Body of pancreas (tissue), 4 donors: ENCODE data around the gene GNRHR. TPM values are rescaled to one million over a fixed set of nuclear protein-coding genes. Genes with fewer than 3 reads are reported as not detected.
"Not testable (repeated sequence)": the region's sequence is repeated elsewhere in the genome, so short reads cannot be mapped to it uniquely, and the experiment has no call there.

Experiments used
- ATAC-seq: fragments of 150-250 bp; one replicate; pipeline ENCODE4 v1.9.1; 2016
- DNase-seq, 4 donors: peaks; one replicate each; pipeline ENCODE4 v3.0.0-alpha.2; 2019
- H3K27ac ChIP-seq, 4 donors: fragments of 200-600 bp; sonication (generic); 1 replicate in 3 of 4; 2 replicates in 1 of 4; pipeline versions ENCODE4 v1.5.1 to v1.6.1; 2016 to 2019; ENCODE audit warnings: mild to moderate bottlenecking in 1 of 4, mixed read lengths in 1 of 4, moderate library complexity in 1 of 4
- H3K27me3 ChIP-seq, 2 donors: fragments of 200-600 bp; sonication (generic); one replicate each; pipeline ENCODE4 v1.6.0; 2016; ENCODE audit warnings: mild to moderate bottlenecking in 1 of 2
- H3K36me3 ChIP-seq, 2 donors: fragments of 200-600 bp; sonication (generic); replicated peaks in 1 of 2; 2 replicates each; pipeline ENCODE4 v1.5.1; 2016; ENCODE audit warnings: low read depth in 2 of 2; ENCODE audit not compliant: insufficient read depth in 1 of 2
- H3K4me1 ChIP-seq: fragments of 200-600 bp; sonication (generic); one replicate; pipeline ENCODE4 v1.6.0; 2016
- H3K4me3 ChIP-seq, 2 donors: fragments of 200-600 bp; sonication (generic); 1 replicate in 1 of 2; 2 replicates in 1 of 2; pipeline ENCODE4 v1.5.1; 2016 to 2019
- H3K9me3 ChIP-seq, 3 donors: fragments of 200-600 bp; sonication (generic); 1 replicate in 2 of 3; 2 replicates in 1 of 3; pipeline ENCODE4 v1.5.1; 2016
- POLR2A ChIP-seq, 3 donors: fragments of 450-650 bp; IDR thresholded peaks; one replicate each; pipeline ENCODE4 v1.6.1; 2016; ENCODE audit warnings: antibody characterized with exemption in 3 of 3, mild to moderate bottlenecking in 2 of 3
- WGBS, 2 donors: methylation state at CpG; one replicate each; pipeline ENCODE4 v1.1.5; 2017; 5-methylcytosine and 5-hydroxymethylcytosine counted together
- intact Hi-C: fragments of 100-400 bp; cut with DNase I; formaldehyde crosslinking; loops from one replicate; pipeline ENCODE4 v1.15.1; 2023
- total RNA-seq, 2 donors: library from RNA; depleted of rRNA; stranded (reverse); fragments of >200 nt; gene quantifications; one replicate each; pipeline ENCODE4 v1.1.0, GENCODE V29; 2016
- TF ChIP-seq, protein P1 (sequence below), 7 experiments: fragments of 450-650 bp in 4 of 7; fragments of 200-600 bp in 3 of 7; sonication (generic) in 3 of 7; IDR thresholded peaks; one replicate each; pipeline ENCODE4 v1.5.1; 2016 to 2019; ENCODE audit warnings: antibody characterized with exemption in 7 of 7

GNRHR gene
- total RNA-seq, 2 donors from 2014 or later = not detected

GRCh38 chr4:67764183-67764582, 10.0 kb upstream of the GNRHR start:
- DNase-seq (no peak), ATAC-seq (no peak)
- Histone ChIP-seq H3K4me1 (no peaks in the 10 kb centered on the region), H3K27me3 (no peaks in the 10 kb centered on the region), H3K4me3 (no peak overlapping the region), H3K36me3 (no peaks in the 10 kb centered on the region), H3K9me3 (no peaks in the 10 kb centered on the region), H3K27ac (no peak overlapping the region)
- intact Hi-C loops = no loop called here
- TF ChIP-seq POLR2A (IDR thresholded peaks at IDR 0.05) = no peak
- TF ChIP-seq, protein P1, sequence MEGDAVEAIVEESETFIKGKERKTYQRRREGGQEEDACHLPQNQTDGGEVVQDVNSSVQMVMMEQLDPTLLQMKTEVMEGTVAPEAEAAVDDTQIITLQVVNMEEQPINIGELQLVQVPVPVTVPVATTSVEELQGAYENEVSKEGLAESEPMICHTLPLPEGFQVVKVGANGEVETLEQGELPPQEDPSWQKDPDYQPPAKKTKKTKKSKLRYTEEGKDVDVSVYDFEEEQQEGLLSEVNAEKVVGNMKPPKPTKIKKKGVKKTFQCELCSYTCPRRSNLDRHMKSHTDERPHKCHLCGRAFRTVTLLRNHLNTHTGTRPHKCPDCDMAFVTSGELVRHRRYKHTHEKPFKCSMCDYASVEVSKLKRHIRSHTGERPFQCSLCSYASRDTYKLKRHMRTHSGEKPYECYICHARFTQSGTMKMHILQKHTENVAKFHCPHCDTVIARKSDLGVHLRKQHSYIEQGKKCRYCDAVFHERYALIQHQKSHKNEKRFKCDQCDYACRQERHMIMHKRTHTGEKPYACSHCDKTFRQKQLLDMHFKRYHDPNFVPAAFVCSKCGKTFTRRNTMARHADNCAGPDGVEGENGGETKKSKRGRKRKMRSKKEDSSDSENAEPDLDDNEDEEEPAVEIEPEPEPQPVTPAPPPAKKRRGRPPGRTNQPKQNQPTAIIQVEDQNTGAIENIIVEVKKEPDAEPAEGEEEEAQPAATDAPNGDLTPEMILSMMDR (IDR thresholded peaks at IDR 0.05) = no peak

- WGBS, 2 donors = 43 to 71% methylated on average over 3 of the region's 3 CpGs
- DNase-seq = no peak
These were observed 7.9 kb upstream of the GNRHR start for GRCh38 chr4:67762086-67762485.

DNA sequence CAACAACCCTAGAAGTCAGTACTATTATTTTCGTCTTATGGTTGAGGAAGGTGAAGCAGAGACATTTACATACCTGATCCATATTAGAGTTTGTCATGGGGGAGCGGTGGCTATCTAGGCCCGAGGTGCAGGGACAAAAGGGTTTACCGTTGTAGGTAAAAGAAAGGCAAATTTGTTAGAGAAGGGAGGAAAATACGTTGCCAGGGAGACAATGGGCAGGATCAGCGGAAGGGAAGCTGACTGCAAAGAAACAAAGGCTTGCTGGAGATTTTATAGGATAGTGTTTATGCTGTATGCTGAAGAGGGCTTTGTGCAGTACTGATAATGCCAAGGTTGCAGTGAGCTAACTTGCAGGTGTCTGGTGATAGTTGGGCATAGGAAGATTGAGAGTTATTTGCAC, 2.8 kb upstream of the GNRHR start:
- H3K36me3 ChIP-seq, H3K9me3 ChIP-seq, H3K4me3 ChIP-seq, intact Hi-C loops, ATAC-seq, H3K27me3 ChIP-seq, H3K27ac ChIP-seq, DNase-seq, H3K4me1 ChIP-seq: not testable (repeated sequence)
- WGBS, 2 donors = 57 to 66% methylated on average over 6 of the region's 6 CpGs

More at GRCh38 chr4:67762086-67762485, 7.9 kb upstream of the GNRHR start:
- no peaks in the 10 kb centered on the region for H3K9me3 ChIP-seq
- ATAC-seq = no peak
- H3K4me1 ChIP-seq = no peaks in the 10 kb centered on the region
- no peak overlapping the region for H3K4me3 ChIP-seq
- TF ChIP-seq POLR2A (IDR thresholded peaks at IDR 0.05) = no peak
- TF ChIP-seq, protein P1 (IDR thresholded peaks at IDR 0.05) = no peak
- intact Hi-C loops = no loop called here
- no peaks in the 10 kb centered on the region for H3K36me3 ChIP-seq
- H3K27me3 ChIP-seq = no peaks in the 10 kb centered on the region
- no peak overlapping the region for H3K27ac ChIP-seq

DNA sequence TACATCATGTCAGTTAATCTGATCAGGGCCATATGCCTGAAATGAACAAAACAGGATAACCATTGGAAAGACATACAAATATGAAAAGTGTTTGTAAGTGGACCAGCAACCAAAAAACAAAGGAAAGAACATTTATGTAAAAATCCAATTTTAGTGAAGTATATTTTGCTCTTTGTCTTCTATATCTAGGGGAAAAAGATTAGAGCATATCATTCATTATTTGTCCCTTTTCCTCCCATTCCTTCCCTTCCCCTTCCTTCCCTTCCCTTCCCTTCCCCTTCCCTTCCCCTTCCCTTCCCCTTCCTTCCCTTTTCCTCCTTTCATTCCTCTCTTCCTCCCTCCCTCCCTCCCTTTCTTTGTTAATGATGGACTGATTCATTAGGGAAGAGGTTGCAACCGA, 1.8 kb upstream of the GNRHR start:
- Histone ChIP-seq H3K9me3 (no peaks in the 10 kb centered on the region), H3K4me1 (no peaks in the 10 kb centered on the region), H3K27ac (no peak overlapping the region), H3K36me3 (no peaks in the 10 kb centered on the region), H3K4me3 (no peak overlapping the region), H3K27me3 (no peaks in the 10 kb centered on the region)
- no peak for DNase-seq
- 87 to 91% methylated on average over 1 of the region's 1 CpG for WGBS, 2 donors
- ATAC-seq = no peak
- TF ChIP-seq, protein P1 (IDR thresholded peaks at IDR 0.05) = no peak
- TF ChIP-seq POLR2A (IDR thresholded peaks at IDR 0.05) = no peak
- intact Hi-C loops = no loop called here

GRCh38 chr4:67751260-67751659, 2.9 kb downstream of the GNRHR start:
- H3K9me3 ChIP-seq = no peaks in the 10 kb centered on the region
- H3K27me3 ChIP-seq = no peaks in the 10 kb centered on the region
- ATAC-seq (no peak), DNase-seq (no peak)
- intact Hi-C loops = no loop called here
- H3K4me3 ChIP-seq = no peak overlapping the region
- H3K27ac ChIP-seq = no peak overlapping the region
- TF ChIP-seq, protein P1 (IDR thresholded peaks at IDR 0.05) = no peak
- TF ChIP-seq POLR2A (IDR thresholded peaks at IDR 0.05) = no peak
- WGBS, 2 donors = 88 to 97% methylated on average over 1 of the region's 1 CpG
- no peaks in the 10 kb centered on the region for H3K4me1 ChIP-seq
- no peaks in the 10 kb centered on the region for H3K36me3 ChIP-seq
